GM06990 (cell line): Measurements from ENCODE around the gene PPL.

ENCODE experiments used
- DNase-seq: peaks from one replicate; pipeline ENCODE4 v3.0.0-alpha.2; 2011; ENCODE audit not compliant: insufficient read length; ENCODE audit errors: extremely low read depth
- H3K27me3 ChIP-seq: replicated peaks from 2 replicates; pipeline ENCODE4 v1.6.0; 2011; ENCODE audit warnings: low read length; ENCODE audit not compliant: control insufficient read depth, insufficient read depth
- H3K36me3 ChIP-seq: 2 replicates; pipeline ENCODE4 v1.5.1; 2011; ENCODE audit warnings: low read length; ENCODE audit not compliant: control insufficient read depth, insufficient read depth
- H3K4me3 ChIP-seq: replicated peaks from 2 replicates; pipeline ENCODE4 v1.5.1; 2011; ENCODE audit warnings: low read depth, mild to moderate bottlenecking, control low read depth, low read length
- CTCF ChIP-seq: IDR thresholded peaks from 2 replicates; pipeline ENCODE4 v1.5.1; 2011; ENCODE audit warnings: low read length, control low read depth, mild to moderate bottlenecking, inconsistent platforms; ENCODE audit not compliant: insufficient read depth, poor library complexity, severe bottlenecking

PPL gene

GRCh38 chr16:4936181-4936990 is 562 bp downstream of the PPL start:
- H3K4me3 ChIP-seq, result peak overlapping the region; percentile 41
- TF ChIP-seq CTCF, result peak; percentile 10
- no peaks in the 10 kb centered on the region for H3K36me3 ChIP-seq
- no peaks in the 10 kb centered on the region; the same call in 1 of the 2 replicates for H3K27me3 ChIP-seq
- DNase-seq, result no peak

- Histone ChIP-seq H3K4me3 (no peak overlapping the region), H3K36me3 (no peaks in the 10 kb centered on the region), H3K27me3 (no peaks in the 10 kb centered on the region; the same call in 1 of the 2 replicates)
- TF ChIP-seq CTCF, result no peak
- DNase-seq, result no peak
Measured at GRCh38 chr16:4935241-4935855, 1.6 kb downstream of the PPL start.

- no peaks in the 10 kb centered on the region; the same call in 1 of the 2 replicates for H3K27me3 ChIP-seq
- no peak for TF ChIP-seq CTCF
- no peak for DNase-seq
- H3K36me3 ChIP-seq, result no peaks in the 10 kb centered on the region
- H3K4me3 ChIP-seq, result no peak overlapping the region
Measured at GRCh38 chr16:4934591-4934990, 2.4 kb downstream of the PPL start.

GRCh38 chr16:4933871-4934395 is 3.0 kb downstream of the PPL start:
- Histone ChIP-seq H3K36me3 (no peaks in the 10 kb centered on the region), H3K27me3 (no peaks in the 10 kb centered on the region; the same call in 1 of the 2 replicates), H3K4me3 (no peak overlapping the region)
- no peak for TF ChIP-seq CTCF
- no peak for DNase-seq

GRCh38 chr16:4933433-4933832 is 3.5 kb downstream of the PPL start:
- DNase-seq, result no peak
- Histone ChIP-seq H3K36me3 (no peaks in the 10 kb centered on the region), H3K27me3 (no peaks in the 10 kb centered on the region; the same call in 1 of the 2 replicates), H3K4me3 (no peak overlapping the region)
- no peak for TF ChIP-seq CTCF
